Coronary artery (tissue), 2 donors: ENCODE data around the gene OR4B1.

Experiments used
- DNase-seq: peaks from one replicate; pipeline ENCODE4 v3.0.0-alpha.2; 2017; ENCODE audit warnings: low spot score
- H3K27ac ChIP-seq, 2 donors: fragments of 200-600 bp; sonication (generic); one replicate each; pipeline ENCODE4 v1.5.1; 2016 to 2019
- H3K4me3 ChIP-seq: fragments of 200-600 bp; sonication (generic); 2 replicates; pipeline ENCODE4 v1.5.1; 2016; ENCODE audit warnings: mild to moderate bottlenecking, moderate library complexity
- CTCF ChIP-seq: fragments of 200-600 bp; sonication (generic); IDR thresholded peaks from one replicate; pipeline ENCODE4 v1.5.1; 2019; ENCODE audit warnings: antibody characterized with exemption

Gene OR4B1

GRCh38 chr11:48261600-48261999, 45.0 kb downstream of the OR4B1 start:
- Histone ChIP-seq H3K4me3 (no peak overlapping the region), H3K27ac (no peak overlapping the region)
- DNase-seq: no peak
- TF ChIP-seq CTCF: no peak

- no peak for DNase-seq
- Histone ChIP-seq H3K4me3 (no peak within 1 kb of the TSS), H3K27ac (no peak within 1 kb of the TSS)
- no peak for TF ChIP-seq CTCF
Measured at GRCh38 chr11:48263423-48263911, 46.9 kb downstream of the OR4B1 start, which contains the start of gene OR4X1. Gene OR4X1 (plus strand): TSS chr11:48263861. CDS start chr11:48263861, 0 bp downstream.
